Measurements from ENCODE around the gene BCL3.

Gene BCL3

DNA sequence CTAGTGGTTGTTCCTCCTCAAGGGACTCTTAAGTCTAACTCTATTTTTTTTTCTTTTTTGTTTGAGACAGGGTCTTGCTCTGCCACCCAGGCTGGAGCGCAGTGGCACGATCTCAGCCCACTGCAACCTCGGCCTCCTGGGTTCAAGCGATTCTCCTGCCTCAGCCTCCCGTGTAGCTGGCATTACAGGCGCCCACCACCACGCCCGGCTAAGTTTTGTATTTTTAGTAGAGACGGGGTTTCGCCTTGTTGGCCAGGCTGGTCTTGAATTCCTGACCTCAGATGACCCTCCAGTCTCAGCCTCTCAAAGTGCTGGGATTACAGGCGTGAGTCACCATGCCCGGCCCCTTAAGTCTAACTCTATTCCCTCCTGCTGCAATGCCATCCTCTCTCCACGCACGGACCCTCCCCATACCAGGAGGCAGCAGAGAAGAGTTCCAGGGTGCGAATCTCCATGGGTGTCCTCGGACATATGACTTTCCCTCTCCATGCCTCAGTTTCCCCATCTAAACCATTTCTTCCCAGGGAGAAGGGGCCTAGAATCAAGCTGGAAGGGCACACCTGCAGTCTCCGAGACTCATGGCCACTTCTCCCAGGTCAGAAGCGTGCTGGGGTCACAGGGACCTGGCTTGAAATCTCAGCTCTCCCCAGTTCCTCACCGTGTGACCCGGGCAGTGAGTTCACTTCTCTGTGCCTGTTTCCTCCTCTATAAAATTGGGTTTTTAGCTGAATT is 6.0 kb upstream of the BCL3 start:
- DNase-seq (ENCODE audit: low spot score) = no peak

DNA sequence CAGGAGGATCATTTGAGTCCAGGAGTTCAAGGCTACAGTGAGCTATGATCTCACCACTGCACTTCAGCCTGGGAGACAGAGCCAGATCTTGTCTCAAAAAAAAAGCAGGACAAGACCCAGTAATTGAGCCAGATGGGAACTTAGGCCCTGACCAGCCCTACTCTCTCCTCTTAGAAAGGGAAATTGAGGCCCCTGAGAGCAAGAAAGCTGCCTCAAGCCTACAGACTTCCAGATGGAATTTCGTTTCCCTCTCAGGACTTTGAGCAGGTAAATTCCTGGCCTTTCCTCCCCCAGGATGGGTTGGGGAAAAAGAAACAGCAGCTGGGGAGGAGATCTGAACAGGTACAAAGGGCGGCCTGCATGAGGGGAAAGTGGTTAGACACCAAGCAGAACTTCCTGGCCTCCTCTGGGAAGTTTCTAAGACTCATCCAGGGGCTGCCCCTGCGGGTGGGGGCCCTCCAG is 3.6 kb upstream of the BCL3 start:
- no peak for DNase-seq (ENCODE audit: low spot score)

DNA sequence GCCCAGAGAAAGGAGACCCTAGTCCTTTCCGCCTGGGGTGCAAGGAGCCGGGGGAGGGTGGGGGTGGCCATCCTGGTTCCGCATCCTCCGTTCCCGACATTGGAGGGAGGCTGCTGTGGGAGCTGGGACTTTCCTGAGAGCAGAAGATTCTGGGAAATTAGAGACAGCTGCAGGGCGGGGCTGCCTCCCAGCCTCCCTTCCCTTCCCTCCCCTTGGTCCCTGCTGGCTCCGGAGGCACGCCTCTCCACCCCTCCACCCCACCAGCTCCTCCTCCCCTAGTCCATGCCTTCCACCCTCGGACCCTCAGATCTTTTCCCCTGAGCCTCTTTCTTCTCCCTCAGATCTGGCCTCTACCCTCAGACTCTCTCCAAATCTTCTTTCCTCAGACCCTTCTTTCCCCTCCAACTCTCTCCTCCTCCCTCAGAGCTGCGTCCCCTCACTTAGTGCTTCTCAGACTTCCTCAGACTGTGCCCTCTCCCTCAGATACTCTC is 3.1 kb upstream of the BCL3 start:
- peak; percentile 60 for DNase-seq (ENCODE audit: low spot score)

DNA sequence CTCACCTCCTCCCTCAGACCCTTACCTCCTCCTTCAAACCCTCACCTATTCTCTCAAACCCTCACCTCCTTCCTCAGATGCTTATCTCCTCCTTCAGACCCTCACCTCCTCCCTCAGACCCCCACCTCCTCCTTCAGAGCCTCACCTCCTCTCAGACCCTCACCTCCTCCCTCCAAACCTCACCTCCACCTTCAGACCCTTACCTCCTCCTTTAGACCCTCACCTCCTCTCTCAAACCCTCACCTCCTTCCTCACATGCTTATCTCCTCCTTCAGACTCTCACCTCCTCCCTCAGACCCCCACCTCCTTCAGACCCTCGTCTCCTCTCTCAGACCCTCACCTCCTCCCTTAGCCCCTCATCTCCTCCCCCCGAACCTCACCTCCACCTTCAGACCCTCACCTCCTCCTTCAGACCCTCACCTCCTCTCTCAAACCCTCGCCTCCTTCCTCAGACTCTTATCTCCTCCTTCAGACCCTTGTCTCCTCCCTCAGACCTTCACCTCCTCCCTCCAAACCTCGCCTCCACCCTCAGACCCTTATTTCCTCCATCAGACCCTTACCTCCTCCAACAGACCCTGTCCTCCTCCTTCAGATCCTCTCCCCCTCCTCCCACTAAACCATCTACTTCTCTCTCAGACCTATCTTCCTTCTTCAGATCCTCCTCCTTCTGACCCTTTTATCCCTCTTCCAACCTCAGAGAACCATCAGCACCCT is 2.5 kb upstream of the BCL3 start:
- DNase-seq (ENCODE audit: low spot score) = no peak

DNA sequence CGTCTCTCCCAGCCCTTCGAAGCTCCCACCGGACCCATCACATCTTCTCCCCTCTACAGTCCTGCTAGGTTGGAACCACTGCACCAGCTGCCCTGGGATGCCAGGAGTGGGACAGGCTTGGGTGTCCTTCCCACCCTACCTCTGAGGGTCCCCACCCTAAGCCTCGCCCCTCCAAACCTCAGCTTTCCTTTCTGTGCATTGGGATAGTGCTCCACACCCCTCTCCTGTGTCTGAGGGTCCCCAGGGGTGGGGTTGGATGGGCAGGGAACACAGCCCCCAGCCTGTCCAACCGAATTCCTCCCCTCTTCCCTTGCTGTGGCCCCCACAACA is 1.9 kb upstream of the BCL3 start:
- no peak for DNase-seq (ENCODE audit: low spot score)

DNA sequence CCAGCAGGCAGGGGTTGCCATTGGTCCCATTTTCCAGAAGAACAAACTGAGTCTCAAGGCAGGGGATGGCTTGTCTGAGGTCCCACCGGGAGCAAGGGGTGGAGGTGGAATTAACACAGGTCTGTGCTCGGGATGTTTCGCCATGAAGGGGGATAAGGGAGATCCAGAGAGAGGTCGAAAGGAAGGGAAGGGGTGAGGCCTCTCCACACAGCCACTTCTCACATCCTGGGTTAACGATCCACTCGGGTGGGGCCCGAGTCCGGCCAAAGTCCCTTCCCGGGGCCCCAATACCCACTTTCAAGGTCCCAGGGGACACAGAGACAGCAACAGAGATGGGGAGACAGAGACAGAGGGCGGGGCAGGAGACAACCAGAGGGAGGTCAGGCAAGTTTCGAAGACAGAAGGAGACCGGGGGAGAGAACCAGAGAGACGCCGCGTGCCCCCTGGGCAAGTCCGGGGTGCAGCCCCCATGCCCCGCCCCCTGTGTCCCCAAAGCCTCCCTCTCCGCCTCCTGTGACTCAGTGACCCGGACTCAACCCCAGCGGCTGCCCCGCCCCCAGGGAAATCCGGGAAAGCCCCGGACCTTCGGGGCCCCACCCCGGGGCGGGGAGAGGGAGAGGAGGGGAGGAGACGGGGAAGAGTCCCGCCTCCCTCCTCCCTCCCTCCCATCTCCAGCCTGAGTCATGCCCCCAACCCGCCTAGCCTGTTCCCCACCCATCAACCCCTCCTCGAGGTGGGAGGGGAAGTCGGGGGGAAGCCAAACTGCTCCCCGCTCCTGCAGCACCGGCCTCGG is 1.4 kb upstream of the BCL3 start:
- peak; percentile 92 for DNase-seq (ENCODE audit: low spot score)

DNA sequence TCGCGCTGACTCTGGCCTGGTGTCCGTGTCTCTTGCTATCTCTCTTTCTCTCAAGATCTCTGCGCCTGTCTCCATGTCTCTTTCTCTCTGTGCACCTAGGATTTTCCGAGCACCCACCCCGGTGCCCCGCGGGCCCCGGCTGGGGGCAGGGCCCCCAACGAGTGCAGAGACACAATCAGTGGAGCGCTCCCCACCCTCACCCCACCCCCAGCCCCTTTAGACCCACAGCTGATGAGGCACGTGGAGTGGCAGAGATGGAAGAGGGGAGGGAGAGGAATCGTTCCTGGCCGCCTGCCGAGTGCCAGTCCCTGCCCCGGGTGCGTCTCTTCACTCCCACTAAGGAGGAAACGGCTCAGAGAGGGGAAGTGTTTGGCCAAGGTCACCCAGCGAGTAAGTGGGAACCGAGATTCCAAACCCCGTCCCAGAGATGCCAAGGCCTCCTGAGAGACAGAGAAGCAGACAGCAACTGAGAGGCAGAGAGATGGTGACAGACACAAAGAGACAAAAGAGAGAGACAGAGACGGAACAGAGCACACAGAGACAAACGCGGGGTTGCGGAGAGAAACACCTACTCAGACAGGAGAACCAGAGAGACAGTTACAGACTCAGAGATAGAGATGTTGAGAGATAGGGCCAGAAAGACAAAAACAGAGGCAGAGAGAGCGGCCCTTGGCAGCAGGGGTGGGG is 626 bp upstream of the BCL3 start:
- DNase-seq (ENCODE audit: low spot score) = peak; percentile 60

DNA sequence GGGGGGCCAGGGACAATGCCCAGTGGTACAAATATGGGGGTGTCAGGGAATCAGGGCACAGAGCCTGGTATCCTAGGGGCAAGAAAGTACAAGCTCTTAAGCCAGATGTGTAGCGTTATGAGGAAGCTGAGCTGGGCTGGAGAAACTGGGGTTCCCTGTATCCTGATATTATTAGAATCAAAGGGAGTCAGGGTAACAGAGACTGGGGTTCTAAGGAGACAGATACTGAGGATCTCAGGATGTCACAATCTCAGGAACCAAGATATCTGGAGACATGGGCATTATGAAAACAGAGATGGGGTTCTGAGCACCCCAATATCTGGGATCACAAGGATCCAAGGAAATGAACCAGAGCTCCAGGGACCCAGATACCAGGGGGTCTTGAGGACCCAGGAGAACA is 784 bp downstream of the BCL3 start:
- no peak for DNase-seq (ENCODE audit: low spot score)

DNA sequence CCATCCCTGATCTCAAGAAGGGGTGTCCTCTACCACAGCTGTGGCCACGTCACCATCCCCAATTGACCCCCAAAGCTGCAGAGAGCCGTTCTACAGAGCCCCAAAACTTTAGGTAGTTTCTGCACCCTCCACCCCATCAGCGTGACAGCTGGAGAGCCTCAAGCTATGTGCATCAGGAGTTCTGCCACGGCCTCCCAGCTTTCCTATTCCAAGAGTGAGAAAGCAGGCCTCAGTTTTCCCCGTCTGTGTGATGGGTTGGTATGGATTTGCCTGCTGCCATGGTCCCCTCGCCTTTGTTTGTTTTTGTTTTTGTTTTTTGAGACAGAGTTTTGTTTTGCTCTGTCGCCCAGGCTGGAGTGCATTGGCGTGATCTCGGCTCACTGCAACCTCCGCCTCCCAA is 1.5 kb downstream of the BCL3 start:
- DNase-seq (ENCODE audit: low spot score) = no peak

DNA sequence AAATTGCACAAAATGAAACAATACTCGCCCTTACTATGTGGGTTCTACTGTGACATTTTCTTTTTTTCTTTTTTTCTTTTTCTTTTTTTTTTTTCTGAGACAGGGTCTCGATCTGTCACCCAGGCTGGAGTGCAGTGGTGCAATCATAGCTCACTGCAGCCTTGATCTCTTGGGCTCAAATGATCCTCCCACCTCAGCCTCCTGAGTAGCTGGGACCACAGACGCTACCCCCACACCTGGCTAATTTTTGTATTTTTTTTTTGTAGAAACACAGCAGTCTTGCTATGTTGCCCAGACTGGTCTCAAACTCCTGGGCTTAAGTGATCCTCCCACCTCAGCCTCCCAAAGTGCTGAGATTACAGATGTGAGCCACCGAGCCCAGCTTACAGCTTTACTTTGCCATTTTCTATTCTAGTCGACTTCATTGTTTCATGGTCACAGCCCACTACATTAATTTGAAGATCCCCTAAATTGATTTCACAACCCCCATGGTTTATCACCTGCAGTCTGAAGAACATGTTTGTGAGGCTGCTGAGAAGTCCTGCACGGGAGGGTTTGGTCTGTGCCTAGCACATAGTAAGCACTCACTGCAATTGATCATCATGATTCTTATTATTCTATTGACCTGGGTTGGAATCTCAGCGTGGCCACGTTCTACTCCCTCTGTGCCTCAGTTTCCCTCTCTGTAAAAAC is 3.8 kb downstream of the BCL3 start:
- DNase-seq (ENCODE audit: low spot score) = no peak

DNA sequence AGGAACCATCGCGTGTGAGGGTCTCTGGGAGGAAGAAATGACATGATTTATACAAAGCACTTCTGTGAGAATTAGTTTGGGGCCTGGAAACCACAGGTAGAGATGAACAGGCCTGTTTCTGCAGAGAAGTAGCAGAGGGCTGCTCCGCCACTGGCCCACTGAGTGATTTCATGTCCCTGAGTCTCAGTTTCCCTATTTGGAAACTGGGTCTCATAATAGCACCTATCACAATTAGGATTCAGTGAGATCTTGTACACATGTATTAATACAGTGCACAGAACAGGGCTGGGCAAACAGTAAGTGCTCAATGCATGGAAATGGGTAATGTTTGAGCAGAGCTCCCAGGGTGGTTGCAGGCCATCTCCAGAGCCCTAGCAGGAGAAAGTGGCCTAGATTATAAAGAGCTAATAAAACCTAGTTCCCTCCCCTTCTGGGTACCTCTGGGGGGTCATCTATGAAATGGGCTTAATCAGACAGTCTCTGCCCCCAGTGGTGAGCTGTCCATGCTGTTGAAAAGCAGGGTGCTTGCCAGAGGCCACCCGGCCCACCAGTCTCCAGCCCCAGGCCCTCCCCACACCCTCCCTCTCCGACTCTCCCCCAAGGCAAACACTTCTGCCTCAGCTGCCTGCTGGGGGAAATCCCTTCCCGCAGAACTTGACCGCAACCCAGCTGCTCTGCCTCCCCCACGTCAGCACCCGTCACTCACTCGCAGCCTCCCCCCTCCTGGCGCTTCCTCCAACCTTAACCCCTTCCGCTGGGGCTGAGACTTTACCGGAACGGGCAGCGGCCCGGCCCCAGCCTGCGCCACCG is 4.5 kb downstream of the BCL3 start:
- DNase-seq (ENCODE audit: low spot score) = peak; percentile 90

DNA sequence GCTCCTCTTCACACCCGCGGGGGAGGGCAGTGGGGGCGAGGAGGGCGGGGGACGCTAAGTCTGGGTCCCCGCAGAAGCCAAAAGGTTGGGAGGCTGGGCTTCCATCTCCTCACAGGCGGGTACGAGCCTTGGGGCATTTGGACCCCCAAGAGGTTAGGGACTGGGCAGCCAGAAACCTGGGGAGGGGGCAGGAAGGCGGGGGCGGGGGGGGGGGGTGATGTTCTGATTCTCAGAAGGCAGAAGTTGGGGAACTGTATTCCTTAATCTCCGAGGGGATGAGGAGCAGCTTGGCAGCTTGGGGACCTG is 5.1 kb downstream of the BCL3 start:
- no peak for DNase-seq (ENCODE audit: low spot score)

DNA sequence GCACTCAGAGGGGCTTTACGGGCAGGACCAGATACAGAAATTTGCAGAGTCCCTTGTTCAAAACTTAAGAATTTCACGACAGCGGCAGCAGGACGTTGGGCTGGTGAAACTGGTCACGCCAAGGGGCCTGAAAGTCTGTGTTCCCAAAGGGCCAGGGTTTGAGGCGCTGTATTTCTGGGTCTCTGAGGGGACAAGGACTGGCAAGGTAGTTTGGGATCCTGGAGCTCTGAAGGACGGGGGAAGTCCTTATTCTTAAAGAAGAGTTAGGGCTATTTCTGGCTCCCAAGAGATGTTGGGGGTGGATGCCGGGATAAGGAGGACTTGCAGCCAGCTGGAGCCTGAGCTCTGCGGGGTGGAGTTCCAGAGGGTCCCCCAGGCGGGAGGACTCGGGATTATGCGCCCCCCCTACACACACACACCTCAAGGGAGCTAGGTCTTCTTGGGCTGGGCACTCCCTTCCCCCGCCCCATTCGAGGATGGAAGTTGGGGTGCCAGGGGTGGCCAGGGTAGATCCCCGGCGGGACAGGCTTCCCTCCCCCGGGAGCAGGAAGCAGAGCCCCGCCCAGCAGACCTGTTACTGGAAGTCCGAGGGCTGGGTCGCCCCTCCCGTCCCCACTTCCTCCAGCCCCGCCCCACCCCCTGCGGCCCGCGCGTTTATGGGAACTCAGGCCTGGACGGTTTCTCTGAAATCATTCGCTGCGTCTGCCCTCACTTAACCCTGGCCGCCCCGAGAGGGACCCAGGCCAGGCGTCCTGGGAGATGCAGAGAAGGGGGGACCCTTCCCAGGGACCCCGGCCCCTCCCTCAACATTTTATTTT is 5.6 kb downstream of the BCL3 start:
- DNase-seq (ENCODE audit: low spot score) = peak; percentile 83

DNA sequence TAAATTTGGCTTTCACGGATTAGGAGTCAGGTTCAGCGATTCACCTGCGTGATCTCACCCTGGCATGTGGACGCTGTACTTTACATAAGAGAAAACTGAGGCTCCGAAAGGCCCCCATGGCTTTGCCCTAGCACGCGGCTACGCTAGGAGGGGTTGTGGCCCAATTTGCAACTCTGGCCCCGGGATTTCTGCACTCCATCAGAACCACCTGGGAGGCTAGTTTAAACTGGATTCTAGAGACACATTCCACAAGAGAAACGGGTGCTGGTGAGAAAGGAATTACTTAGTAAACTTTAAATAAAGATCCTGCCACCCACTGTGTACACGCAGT is 6.2 kb downstream of the BCL3 start:
- no peak for DNase-seq (ENCODE audit: low spot score)

DNA sequence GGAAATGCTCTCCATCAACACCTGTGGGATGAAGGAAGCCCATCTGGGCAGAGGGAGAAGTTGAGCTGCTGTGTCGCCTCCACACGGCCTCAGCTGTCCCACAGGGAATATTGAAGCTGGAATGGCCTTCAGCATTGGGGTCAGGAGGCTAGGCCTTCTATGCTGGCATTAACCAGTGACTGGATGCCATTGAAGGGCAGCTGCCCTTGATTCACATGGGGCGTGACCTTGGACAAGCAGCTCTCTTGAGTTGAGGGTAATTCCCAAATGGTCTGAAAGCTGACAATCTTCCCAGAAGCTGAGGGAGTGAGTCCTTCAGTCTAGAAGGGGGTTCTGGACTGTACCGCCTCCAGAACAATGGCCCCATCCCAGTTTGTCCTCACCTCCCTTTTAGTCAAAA is 6.7 kb downstream of the BCL3 start:
- no peak for DNase-seq (ENCODE audit: low spot score)

DNA sequence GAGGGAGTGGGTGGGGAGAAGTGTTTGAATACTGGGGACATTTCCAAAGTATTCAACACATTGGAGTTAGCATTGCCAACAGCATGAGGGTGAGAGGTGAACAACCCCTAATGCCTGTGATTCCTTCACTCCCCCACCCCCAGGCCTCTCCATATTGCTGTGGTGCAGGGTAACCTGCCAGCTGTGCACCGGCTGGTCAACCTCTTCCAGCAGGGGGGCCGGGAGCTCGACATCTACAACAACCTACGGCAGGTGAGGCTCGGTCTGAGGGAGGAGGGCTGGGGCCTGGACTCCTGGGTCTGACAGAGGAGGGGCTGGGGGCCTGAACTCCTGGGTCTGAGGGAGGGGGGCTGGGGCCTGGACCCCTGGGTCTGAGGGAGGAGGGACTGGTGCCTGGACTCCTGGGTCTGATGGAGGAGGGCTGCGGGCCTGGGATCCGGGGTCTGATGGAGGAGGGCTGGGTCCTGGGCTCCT is 7.6 kb downstream of the BCL3 start:
- DNase-seq (ENCODE audit: low spot score) = no peak

DNA sequence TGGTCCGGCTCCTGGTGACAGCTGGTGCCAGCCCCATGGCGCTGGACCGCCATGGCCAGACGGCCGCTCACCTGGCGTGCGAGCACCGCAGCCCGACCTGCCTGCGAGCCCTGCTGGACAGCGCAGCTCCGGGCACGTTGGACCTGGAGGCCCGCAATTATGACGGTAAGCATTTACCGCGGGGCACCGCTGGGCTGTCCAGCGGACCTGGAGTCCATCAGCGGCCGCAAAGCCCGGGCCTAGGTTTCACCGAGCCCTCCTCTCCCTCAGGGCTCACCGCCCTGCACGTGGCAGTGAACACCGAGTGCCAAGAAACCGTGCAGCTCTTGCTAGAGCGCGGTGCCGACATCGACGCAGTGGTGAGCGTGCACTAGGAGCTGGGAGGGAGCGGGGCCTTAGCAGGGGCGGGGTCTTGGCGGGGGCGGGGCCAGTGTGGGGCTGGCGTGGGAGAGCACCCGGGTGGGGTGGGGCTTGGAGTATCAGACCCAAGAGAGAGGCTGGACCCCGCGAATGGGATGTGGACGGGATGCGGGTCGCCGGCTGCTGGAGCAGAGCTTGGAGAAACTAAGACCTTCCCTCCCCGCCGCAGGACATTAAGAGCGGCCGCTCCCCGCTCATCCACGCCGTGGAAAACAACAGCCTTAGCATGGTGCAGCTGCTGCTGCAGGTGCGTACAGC is 8.7 kb downstream of the BCL3 start:
- DNase-seq (ENCODE audit: low spot score) = peak; percentile 72

DNA sequence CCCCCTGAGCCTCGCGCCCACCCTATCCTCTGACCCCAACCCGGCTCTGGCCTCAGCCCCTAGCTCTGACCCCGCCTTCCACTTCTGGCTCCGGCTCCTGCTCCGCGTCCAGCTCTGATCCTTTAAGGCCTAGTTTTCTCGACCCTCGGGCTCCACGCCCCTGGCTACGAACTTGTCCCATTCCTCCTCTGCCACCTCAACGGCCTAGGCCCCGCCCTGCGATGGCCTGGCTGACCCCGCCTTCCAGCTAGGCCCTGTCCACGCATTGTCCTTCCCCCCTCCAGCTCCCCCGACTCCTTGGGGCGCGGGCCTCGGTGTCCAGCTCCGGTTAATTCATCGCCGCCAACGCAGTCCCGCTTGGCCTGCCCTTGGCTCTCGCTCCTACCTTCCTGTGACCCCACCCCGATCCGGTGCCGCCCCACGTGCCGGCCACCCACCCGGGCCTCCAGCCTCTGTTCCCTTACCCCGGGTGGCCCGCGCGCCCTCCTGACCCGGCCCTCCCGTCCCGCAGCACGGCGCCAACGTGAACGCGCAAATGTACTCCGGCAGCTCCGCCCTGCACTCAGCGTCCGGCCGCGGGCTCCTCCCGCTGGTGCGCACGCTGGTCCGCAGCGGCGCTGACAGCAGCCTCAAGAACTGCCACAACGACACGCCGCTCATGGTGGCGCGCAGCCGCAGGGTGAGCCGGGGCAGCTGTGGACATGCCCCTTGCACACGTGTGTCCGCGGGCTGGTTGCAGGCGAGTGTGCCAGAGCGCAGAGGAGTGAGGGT is 9.4 kb downstream of the BCL3 start:
- DNase-seq (ENCODE audit: low spot score) = peak; percentile 77

DNA sequence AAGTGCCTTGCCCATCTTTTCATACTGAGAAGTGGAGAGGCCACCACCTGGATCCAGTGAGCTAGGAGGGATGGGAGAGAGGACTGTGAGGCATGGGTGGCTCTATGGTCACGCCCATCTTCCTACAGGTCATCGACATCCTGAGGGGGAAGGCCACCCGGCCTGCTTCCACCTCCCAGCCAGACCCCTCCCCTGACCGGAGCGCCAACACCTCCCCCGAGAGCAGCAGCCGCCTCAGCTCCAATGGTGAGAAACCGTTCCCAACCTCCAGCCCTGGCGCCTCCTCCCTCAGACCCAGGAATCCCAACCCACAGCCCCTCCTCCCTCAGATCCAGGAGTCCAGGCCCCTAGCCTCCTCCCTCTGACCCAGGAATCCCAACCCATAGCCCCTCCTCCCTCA is 10.1 kb downstream of the BCL3 start:
- DNase-seq (ENCODE audit: low spot score) = no peak
